SK-N-MC (cell line): ENCODE data around the gene KCNG2.

Source experiments
- DNase-seq: peaks from one replicate; pipeline ENCODE4 v3.0.0-alpha.2; 2011; ENCODE audit warnings: low read depth, low spot score
- H3K27ac ChIP-seq: fragments of 200-600 bp; sonication (generic); 2 replicates; pipeline ENCODE4 v1.5.1; 2016; ENCODE audit warnings: mixed run types
- H3K36me3 ChIP-seq: fragments of 200-600 bp; sonication (generic); 2 replicates; pipeline ENCODE4 v1.6.1; 2017; ENCODE audit warnings: antibody characterized with exemption, low read length, mixed read lengths; ENCODE audit not compliant: insufficient read depth
- H3K4me3 ChIP-seq: fragments of 200-600 bp; sonication (generic); 2 replicates; pipeline ENCODE4 v1.5.1; 2016
- H3K9ac ChIP-seq: fragments of 200-600 bp; sonication (generic); 2 replicates; pipeline ENCODE4 v1.8.0; 2017; ENCODE audit warnings: mixed run types, mixed read lengths; ENCODE audit not compliant: insufficient read length
- H3K9me3 ChIP-seq: fragments of 200-600 bp; sonication (generic); 2 replicates; pipeline ENCODE4 v1.6.1; 2017; ENCODE audit warnings: low read depth, mild to moderate bottlenecking, antibody characterized with exemption, low read length, moderate library complexity, mixed read lengths
- EZH2 ChIP-seq: fragments of 200-600 bp; sonication (generic); IDR thresholded peaks from one replicate; pipeline ENCODE4 v1.6.1; 2017; ENCODE audit warnings: antibody characterized with exemption
- FOXP2 ChIP-seq: optimal IDR thresholded peaks from 2 replicates; pipeline ENCODE3; 2011; ENCODE audit warnings: mild to moderate bottlenecking, moderate library complexity; ENCODE audit not compliant: insufficient read depth; ENCODE audit errors: extremely low read length, control extremely low read depth
- POLR2AphosphoS5 ChIP-seq: IDR thresholded peaks from 2 replicates; pipeline ENCODE4 v1.6.1; 2012; ENCODE audit warnings: mild to moderate bottlenecking, low read depth, low read length, borderline replicate concordance

KCNG2 gene

DNA sequence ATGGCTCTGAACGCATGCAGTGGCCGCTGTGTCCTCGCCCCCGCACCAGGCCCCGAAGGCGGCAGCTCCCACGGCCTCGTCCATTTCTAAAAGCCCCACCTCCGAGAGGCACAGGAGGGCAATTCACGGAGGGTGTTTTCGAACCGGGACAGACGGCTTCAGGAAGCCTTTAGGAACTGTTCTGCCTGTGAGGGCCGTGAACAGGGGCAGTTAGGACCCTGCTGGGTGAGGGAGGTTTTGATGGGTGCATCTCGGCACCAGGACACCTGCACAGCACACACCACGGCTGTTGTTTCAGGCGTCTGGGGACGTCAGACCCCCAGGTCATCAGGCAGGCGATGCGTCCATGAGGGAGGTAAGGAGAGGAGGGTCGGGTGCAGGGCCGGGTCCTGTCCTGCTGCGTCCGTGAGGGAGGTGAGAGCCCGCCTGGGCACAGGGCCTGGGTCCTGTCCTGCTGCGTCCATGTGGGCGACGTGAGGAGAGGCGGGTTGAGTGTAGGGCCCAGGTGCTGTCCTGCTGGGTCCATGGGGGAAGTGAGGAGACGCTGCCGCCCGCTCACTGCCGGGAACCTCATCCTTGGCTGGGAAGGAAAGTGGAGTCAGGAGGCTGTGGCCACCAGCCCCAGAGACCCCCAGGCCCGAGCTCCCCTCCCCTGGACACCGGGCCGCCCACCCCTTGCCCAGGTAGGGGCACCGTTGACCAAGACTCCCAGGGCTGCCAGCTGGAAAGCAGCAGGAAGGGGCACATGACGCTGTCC lies 25.5 kb upstream of the KCNG2 start:
- H3K27ac ChIP-seq = no peak overlapping the region
- H3K36me3 ChIP-seq = no peaks in the 10 kb centered on the region
- H3K4me3 ChIP-seq = no peak overlapping the region
- no peak for TF ChIP-seq EZH2
- no peak for TF ChIP-seq FOXP2
- no peak for TF ChIP-seq POLR2AphosphoS5
- H3K9ac ChIP-seq = no peak overlapping the region
- DNase-seq = no peak
- no peaks in the 10 kb centered on the region for H3K9me3 ChIP-seq

DNA sequence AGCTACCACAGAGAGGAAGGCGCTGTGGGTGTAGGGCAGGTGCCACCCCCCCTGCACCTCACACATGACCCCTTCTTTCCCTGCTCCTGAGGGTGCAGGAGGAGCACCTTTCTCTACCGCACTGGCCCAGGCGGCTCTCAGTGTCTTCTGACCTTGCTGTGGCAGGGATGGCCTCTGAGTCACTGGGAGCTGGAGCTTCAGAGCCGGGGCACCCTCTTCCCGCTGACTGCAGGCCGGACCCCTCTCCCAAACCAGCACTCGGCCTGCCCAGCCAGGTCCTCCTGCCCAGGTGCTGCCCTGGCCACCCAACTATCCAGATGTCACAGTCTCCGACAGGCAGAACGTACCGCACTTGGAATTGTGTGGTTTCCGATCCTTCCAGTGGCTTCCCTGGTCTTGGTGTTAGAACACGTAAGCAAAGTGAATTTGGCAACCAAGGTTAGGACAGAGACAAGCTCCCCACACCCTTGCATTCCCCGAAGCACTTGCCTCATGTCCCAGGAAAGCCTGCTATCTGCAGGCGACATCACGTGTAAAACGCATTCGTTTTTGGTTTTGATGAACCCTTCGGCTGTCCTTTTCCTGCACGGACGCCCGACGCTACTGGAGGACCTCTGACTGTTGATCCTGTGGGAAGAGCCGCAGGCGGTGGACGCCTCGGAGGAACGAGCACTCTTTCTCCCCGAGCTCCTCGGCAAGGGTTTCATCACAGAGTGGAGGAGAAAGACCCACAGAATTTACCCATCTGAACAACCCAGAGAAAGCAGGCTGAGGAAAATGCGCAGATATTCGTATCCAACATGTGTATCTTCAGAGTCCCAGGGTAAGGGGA lies 24.7 kb upstream of the KCNG2 start:
- H3K27ac ChIP-seq = no peak overlapping the region
- TF ChIP-seq EZH2 (no peak), POLR2AphosphoS5 (no peak), FOXP2 (no peak)
- H3K9me3 ChIP-seq = no peaks in the 10 kb centered on the region
- H3K4me3 ChIP-seq = no peak overlapping the region
- H3K36me3 ChIP-seq = no peaks in the 10 kb centered on the region
- H3K9ac ChIP-seq = no peak overlapping the region
- no peak for DNase-seq

DNA sequence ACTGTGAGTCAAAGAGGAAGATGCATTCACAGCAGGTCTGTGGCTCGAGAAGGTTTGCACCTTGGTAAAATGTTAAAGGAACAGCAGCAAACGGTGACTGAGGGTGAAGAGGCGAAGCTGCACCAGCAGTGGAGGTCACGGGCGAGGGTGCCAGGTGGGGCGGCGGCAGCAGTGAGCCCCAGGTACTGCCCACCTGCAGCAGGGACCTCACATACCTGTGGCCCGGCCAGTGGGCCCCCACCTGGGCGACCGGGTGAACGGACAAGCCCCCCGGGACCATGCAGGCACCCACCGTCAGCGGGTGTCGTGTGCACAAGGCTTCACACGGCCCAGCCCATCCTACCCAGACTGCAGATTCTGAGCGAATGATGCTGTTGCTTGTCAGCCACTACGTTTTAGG lies 23.6 kb upstream of the KCNG2 start:
- Histone ChIP-seq H3K4me3 (no peak overlapping the region), H3K36me3 (no peaks in the 10 kb centered on the region), H3K9me3 (no peaks in the 10 kb centered on the region), H3K9ac (no peak overlapping the region), H3K27ac (no peak overlapping the region)
- DNase-seq = no peak
- no peak for TF ChIP-seq EZH2

DNA sequence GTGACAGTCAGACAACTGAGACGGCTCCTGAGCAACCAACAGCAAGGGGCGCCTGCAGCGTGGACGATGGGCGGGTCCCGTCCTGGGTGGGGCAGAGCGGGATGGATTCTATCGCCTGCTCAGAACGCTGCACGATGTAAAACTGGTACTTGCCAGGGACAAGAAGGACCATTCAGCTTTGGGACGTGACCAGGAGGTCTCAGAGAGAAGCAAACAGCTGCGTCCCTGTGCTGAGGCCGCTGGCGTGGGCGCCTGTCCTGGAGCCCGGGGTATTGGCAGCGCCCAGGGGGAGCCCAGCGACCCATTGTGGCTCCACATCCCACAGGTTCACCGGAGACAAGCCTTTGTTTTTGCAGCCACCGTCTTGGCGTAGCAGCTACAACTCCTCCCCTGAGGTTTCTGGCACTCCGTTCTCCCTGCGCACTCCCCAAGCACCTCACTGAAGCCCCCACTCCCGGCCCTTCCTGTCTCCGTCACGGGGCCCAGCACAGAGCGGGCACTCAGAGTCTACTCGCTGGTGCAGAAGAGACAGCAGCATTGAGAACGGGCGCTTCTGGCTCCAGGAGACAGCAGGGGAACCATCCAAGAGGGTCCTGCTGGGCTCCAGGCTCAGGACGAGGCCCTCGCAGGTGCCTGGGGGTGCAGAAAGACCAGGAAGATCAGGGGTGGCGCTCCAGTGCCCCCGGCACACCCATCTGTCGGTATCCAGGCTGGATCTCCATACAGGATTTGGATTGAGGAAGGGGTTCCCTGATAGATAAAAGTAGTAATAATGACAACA lies 22.1 kb upstream of the KCNG2 start:
- Histone ChIP-seq H3K9ac (no peak overlapping the region), H3K4me3 (no peak overlapping the region), H3K9me3 (no peaks in the 10 kb centered on the region), H3K36me3 (no peaks in the 10 kb centered on the region), H3K27ac (no peak overlapping the region)
- no peak for DNase-seq
- TF ChIP-seq POLR2AphosphoS5 (no peak), FOXP2 (no peak), EZH2 (no peak)

- Histone ChIP-seq H3K9ac (no peak overlapping the region), H3K9me3 (no peaks in the 10 kb centered on the region), H3K4me3 (no peak overlapping the region), H3K27ac (no peak overlapping the region), H3K36me3 (no peaks in the 10 kb centered on the region)
- TF ChIP-seq POLR2AphosphoS5 (no peak), EZH2 (no peak), FOXP2 (no peak)
- DNase-seq = no peak
Observed at GRCh38 chr18:79776674-79777073, 21.1 kb upstream of the KCNG2 start.

DNA sequence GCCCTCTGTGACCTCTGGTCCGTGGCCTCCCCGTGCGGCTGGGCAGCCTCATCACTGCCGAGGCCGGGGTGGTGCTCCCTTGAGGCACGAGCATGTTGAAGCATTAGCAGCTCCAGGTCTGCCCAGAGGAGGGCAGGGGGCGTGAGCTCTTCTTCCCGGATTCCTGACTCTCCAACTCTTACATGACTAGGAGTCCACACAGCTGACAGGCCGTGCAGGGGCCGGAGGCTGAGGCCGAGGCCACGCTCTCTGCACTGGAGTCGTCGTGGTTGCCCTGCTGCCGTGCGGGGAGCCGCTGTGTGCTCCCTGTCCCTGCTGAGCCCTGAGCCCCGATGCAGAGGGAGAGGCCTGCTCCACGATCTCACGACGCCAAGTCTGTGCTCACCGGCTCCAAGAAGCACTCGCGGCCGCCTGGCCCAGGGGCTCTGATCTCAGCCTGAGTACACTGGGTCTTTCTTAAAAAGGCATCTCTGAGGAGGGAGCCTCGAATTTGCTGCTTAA lies 19.4 kb upstream of the KCNG2 start:
- TF ChIP-seq POLR2AphosphoS5 (no peak), FOXP2 (no peak), EZH2 (no peak)
- no peak overlapping the region for H3K4me3 ChIP-seq

DNA sequence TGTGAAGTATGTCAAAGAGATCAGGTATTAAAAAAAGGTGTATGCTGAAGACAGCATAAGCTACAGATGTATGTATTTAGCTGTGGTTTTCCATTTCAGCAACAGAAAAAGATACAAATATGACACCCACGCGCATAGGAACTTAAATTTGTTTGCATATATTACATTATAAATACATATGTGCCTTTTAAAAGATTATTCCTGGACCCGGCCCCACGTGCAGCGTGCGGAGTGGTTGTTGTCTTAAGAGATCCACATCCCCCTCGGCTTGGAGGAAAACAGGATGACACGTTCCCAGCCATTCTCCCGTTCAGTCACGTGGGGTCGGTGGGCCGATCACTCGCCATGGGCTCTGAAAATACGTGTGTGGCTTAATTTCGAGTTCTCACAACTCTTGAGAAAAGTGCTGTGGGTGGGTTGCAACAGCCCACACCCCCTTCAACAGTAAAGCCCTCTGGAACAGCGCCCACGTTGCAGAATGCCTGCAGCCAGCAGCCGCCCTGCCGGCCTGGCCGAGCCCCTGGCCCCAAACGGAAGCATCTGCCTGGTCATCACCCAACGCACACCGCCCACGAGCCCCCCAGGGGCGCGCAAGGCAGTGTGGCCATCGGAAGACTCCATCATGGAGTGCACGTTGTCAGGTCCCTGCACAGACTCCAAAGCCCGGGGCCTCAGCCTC lies 18.6 kb upstream of the KCNG2 start:
- no peak for DNase-seq
- no peaks in the 10 kb centered on the region for H3K36me3 ChIP-seq
- no peak overlapping the region for H3K9ac ChIP-seq
- no peak overlapping the region for H3K4me3 ChIP-seq
- no peaks in the 10 kb centered on the region for H3K9me3 ChIP-seq
- TF ChIP-seq FOXP2 = no peak
- no peak for TF ChIP-seq EZH2
- TF ChIP-seq POLR2AphosphoS5 = no peak
- no peak overlapping the region for H3K27ac ChIP-seq

More for the DNA sequence above, 19.4 kb upstream of the KCNG2 start:
- no peak overlapping the region for H3K27ac ChIP-seq
- no peak overlapping the region for H3K9ac ChIP-seq
- H3K36me3 ChIP-seq = no peaks in the 10 kb centered on the region
- DNase-seq = no peak
- no peaks in the 10 kb centered on the region for H3K9me3 ChIP-seq
